Glutamatergic neuron (in vitro differentiated cells): ENCODE results near the gene CLPX. TPM values are rescaled to one million over a fixed set of nuclear protein-coding genes. Genes with fewer than 3 reads are reported as not detected.
"Not testable (repeated sequence)": the region's sequence is repeated elsewhere in the genome, so short reads cannot be mapped to it uniquely, and the experiment has no call there.

ENCODE experiments used
- DNase-seq: peaks from one replicate; pipeline ENCODE4 v3.0.0; 2022
- H3K27ac Mint-ChIP-seq: one replicate; pipeline ENCODE4 v1.8.0; 2020; ENCODE audit warnings: mild to moderate bottlenecking, mixed read lengths, inconsistent platforms; ENCODE audit not compliant: unreplicated experiment
- H3K27me3 Mint-ChIP-seq: one replicate; pipeline ENCODE4 v1.8.0; 2020; ENCODE audit warnings: mild to moderate bottlenecking, moderate library complexity, mixed read lengths, inconsistent platforms; ENCODE audit not compliant: unreplicated experiment
- H3K36me3 Mint-ChIP-seq: one replicate; pipeline ENCODE4 v1.8.0; 2020; ENCODE audit warnings: mild to moderate bottlenecking, mixed read lengths, inconsistent platforms; ENCODE audit not compliant: unreplicated experiment
- H3K4me1 Mint-ChIP-seq: one replicate; pipeline ENCODE4 v1.8.0; 2020; ENCODE audit warnings: mild to moderate bottlenecking, low read depth, mixed read lengths, inconsistent platforms; ENCODE audit not compliant: unreplicated experiment
- H3K4me3 Mint-ChIP-seq: one replicate; pipeline ENCODE4 v1.8.0; 2020; ENCODE audit warnings: mild to moderate bottlenecking, mixed read lengths, inconsistent platforms; ENCODE audit not compliant: unreplicated experiment
- H3K9me3 Mint-ChIP-seq: one replicate; pipeline ENCODE4 v1.8.0; 2020; ENCODE audit warnings: mild to moderate bottlenecking, moderate library complexity, mixed read lengths, inconsistent platforms; ENCODE audit not compliant: unreplicated experiment
- total RNA-seq: library from RNA; stranded (reverse); fragmentation: NEBNext Ultra II Directional; extraction: Animal tissue kit (Norgen Biotek cat#: 25700); gene quantifications from one replicate; pipeline ENCODE4 v1.2.1, GENCODE V29; 2021; ENCODE audit not compliant: unreplicated experiment
- TF ChIP-seq, protein P1 (sequence below): fragments of 200-600 bp; sonication (generic); IDR thresholded peaks from one replicate; pipeline ENCODE4 v1.5.0; 2021; ENCODE audit not compliant: partially characterized antibody, unreplicated experiment

The CLPX gene
- total RNA-seq, 1 donor from 2014 or later: 28.6 TPM

- Mint-ChIP-seq H3K27ac (no peak overlapping the region), H3K27me3 (peaks cover 2% of the 10 kb centered on the region), H3K4me3 (no peak overlapping the region), H3K4me1 (peaks cover 6% of the 10 kb centered on the region), H3K9me3 (no peaks in the 10 kb centered on the region), H3K36me3 (no peaks in the 10 kb centered on the region)
- DNase-seq: no peak
- TF ChIP-seq, protein P1, sequence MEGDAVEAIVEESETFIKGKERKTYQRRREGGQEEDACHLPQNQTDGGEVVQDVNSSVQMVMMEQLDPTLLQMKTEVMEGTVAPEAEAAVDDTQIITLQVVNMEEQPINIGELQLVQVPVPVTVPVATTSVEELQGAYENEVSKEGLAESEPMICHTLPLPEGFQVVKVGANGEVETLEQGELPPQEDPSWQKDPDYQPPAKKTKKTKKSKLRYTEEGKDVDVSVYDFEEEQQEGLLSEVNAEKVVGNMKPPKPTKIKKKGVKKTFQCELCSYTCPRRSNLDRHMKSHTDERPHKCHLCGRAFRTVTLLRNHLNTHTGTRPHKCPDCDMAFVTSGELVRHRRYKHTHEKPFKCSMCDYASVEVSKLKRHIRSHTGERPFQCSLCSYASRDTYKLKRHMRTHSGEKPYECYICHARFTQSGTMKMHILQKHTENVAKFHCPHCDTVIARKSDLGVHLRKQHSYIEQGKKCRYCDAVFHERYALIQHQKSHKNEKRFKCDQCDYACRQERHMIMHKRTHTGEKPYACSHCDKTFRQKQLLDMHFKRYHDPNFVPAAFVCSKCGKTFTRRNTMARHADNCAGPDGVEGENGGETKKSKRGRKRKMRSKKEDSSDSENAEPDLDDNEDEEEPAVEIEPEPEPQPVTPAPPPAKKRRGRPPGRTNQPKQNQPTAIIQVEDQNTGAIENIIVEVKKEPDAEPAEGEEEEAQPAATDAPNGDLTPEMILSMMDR: no peak
These were observed 6.9 kb upstream of the CLPX start for GRCh38 chr15:65192016-65192415.

GRCh38 chr15:65189102-65189740 lies 4.1 kb upstream of the CLPX start:
- no peak overlapping the region for H3K27ac Mint-ChIP-seq
- no peaks in the 10 kb centered on the region for H3K27me3 Mint-ChIP-seq
- H3K4me3 Mint-ChIP-seq: no peak overlapping the region
- no peaks in the 10 kb centered on the region for H3K4me1 Mint-ChIP-seq
- H3K36me3 Mint-ChIP-seq: no peaks in the 10 kb centered on the region
- TF ChIP-seq, protein P1: peak; percentile 24
- no peak for DNase-seq
- peaks cover 1% of the 10 kb centered on the region for H3K9me3 Mint-ChIP-seq

DNA sequence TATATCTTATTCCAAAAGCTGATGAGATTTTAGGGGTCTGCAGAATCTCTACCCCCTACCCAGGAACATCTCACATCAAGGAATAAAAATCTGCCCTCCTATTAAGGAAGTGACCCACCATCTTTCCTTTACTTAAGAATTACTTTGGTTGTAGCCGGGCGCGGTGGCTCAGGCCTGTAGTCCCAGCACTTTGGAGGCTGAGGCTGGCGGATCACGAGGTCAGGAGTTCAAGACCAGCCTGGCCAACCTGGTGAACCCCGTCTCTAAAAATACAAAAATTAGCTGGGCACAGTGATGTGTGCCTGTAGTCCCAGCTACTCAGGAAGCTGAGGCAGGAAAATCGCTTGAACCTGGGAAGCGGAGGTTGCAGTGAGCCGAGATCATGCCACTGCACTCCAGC lies 3.3 kb upstream of the CLPX start:
- not testable (repeated sequence) for H3K27ac Mint-ChIP-seq, H3K4me1 Mint-ChIP-seq, H3K27me3 Mint-ChIP-seq, H3K4me3 Mint-ChIP-seq, H3K36me3 Mint-ChIP-seq, H3K9me3 Mint-ChIP-seq, DNase-seq

DNA sequence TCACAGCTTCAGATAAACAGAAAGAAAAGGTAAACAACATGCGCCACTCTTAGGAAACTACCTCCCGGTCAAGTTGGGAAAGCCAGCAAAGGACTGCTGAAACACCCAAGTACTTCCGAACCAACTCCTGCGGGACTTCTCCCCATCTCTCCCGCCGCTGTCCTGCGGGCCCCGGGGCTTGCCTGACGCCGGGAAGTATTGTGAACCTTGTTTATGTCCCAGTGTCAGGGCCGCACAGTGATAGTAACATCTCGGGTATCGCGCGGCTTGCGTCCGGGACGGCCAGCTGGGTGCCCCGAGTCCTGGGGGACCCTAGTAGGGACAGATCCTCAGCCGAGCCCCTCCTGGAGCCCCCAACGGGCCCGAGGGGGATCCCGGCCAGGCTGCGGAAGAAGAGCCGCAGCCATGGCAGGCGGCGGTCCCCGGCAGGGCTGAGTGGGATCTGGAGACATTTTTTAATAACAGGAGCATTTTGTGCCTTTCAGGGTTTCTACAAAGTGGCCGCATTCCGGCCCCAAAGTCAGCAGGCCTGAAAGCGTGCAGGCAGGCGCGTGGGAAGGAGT lies 756 bp downstream of the CLPX start:
- Mint-ChIP-seq H3K27me3 (peaks cover 2% of the 10 kb centered on the region), H3K4me1 (peaks cover 3% of the 10 kb centered on the region), H3K9me3 (peaks cover 3% of the 10 kb centered on the region), H3K36me3 (no peaks in the 10 kb centered on the region), H3K27ac (peak overlapping the region; percentile 79), H3K4me3 (peak overlapping the region; percentile 97)
- peak; percentile 70 for DNase-seq
- TF ChIP-seq, protein P1: no peak

- Mint-ChIP-seq H3K36me3 (no peaks in the 10 kb centered on the region), H3K27me3 (peaks cover 2% of the 10 kb centered on the region), H3K9me3 (peaks cover 3% of the 10 kb centered on the region), H3K27ac (peak overlapping the region; percentile 79), H3K4me1 (peaks cover 3% of the 10 kb centered on the region), H3K4me3 (peak overlapping the region; percentile 97)
- DNase-seq: no peak
- TF ChIP-seq, protein P1: no peak
These were observed 1.3 kb downstream of the CLPX start for GRCh38 chr15:65183865-65184159.
